Lung (tissue), 12 donors: ENCODE results near the gene CDIPT. TPM values are rescaled to one million over a fixed set of nuclear protein-coding genes. Genes with fewer than 3 reads are reported as not detected.

Source experiments
- ATAC-seq: fragments of 200-7000 bp; cut with Tn5 transposase; one replicate; pipeline ENCODE4 v1.9.1; 2020; ENCODE audit warnings: moderate number of reproducible peaks; ENCODE audit not compliant: insufficient read depth, low FRiP score
- DNase-seq, 3 donors: peaks; one replicate each; pipeline ENCODE4 v3.0.0-alpha.2; 2013 to 2017
- H3K27ac ChIP-seq, 2 donors: one replicate each; pipeline ENCODE4 v1.5.1; 2013; ENCODE audit warnings: mild to moderate bottlenecking in 2 of 2, moderate library complexity in 2 of 2, control low read depth in 1 of 2, inconsistent platforms in 1 of 2, low read depth in 1 of 2, low read length in 1 of 2
- H3K27me3 ChIP-seq, 3 donors: one replicate each; pipeline ENCODE4 v1.5.1; 2013; ENCODE audit warnings: low read length in 2 of 3; ENCODE audit not compliant: control insufficient read depth in 3 of 3, insufficient read depth in 3 of 3
- H3K36me3 ChIP-seq, 4 donors: one replicate each; pipeline ENCODE4 v1.5.1; 2013; ENCODE audit warnings: low read length in 4 of 4, mild to moderate bottlenecking in 1 of 4, moderate library complexity in 1 of 4; ENCODE audit not compliant: control insufficient read depth in 4 of 4, insufficient read depth in 4 of 4
- H3K4me1 ChIP-seq, 5 donors: one replicate each; pipeline ENCODE4 v1.5.1; 2013; ENCODE audit warnings: low read length in 5 of 5, mild to moderate bottlenecking in 2 of 5, moderate library complexity in 1 of 5; ENCODE audit not compliant: control insufficient read depth in 5 of 5, insufficient read depth in 5 of 5
- H3K4me3 ChIP-seq: one replicate; pipeline ENCODE4 v1.5.1; 2013; ENCODE audit warnings: mild to moderate bottlenecking, control low read depth, moderate library complexity
- H3K9ac ChIP-seq, 2 donors: one replicate each; pipeline ENCODE4 v1.5.1; 2013; ENCODE audit warnings: low read length in 2 of 2, control low read depth in 1 of 2; ENCODE audit not compliant: insufficient read depth in 1 of 2
- H3K9me3 ChIP-seq, 4 donors: one replicate each; pipeline ENCODE4 v1.5.1; 2013; ENCODE audit warnings: low read length in 3 of 4, mild to moderate bottlenecking in 1 of 4, moderate library complexity in 1 of 4; ENCODE audit not compliant: control insufficient read depth in 4 of 4, insufficient read depth in 3 of 4
- CTCF ChIP-seq: IDR thresholded peaks from 2 replicates; pipeline ENCODE4 v1.5.1; 2012; ENCODE audit warnings: mild to moderate bottlenecking; ENCODE audit errors: control extremely low read depth, extremely low read depth
- WGBS, 2 donors: extraction: QIAGEN DNeasy Blood & Tissue Kit; methylation state at CpG; one replicate each; pipeline ENCODE4 v1.1.7; 2013; 5-methylcytosine and 5-hydroxymethylcytosine counted together
- polyA plus RNA-seq, 2 donors: library from polyadenylated mRNA; stranded (reverse); fragments of 200-250 nt; gene quantifications; one replicate each; pipeline ENCODE4 v1.2.1, GENCODE V29; 2013
- total RNA-seq, 2 donors: library from RNA; depleted of rRNA in 1 of 2; stranded (reverse); fragments of >200 nt in 1 of 2; gene quantifications; one replicate each; pipeline ENCODE4 v1.2.1, GENCODE V29; 2014 to 2021
- donor health status: control.
- donor health status: control.
- donor health status: Bipolar disorder and iron deficiency.
- donor health status: healthy.
- donor health status: DM: yes; HTN: yes; CAD: no.

The CDIPT gene
- total and polyA plus RNA-seq, 4 donors = 66.9 to 105 (median 73.3) TPM

GRCh38 chr16:29903590-29903989 is 40.6 kb upstream of the CDIPT start:
- H3K4me3 ChIP-seq = no peak overlapping the region
- no peak for DNase-seq
- WGBS, 2 donors = 47 to 49% methylated on average over 4 of the region's 4 CpGs
- H3K4me1 ChIP-seq = peaks cover 0 to 10% (median 4%) of the 10 kb centered on the region in 5 donors
- peaks cover 0 to 13% (median 1%) of the 10 kb centered on the region in 3 donors for H3K27me3 ChIP-seq
- peaks cover 0 to 4% (median 0%) of the 10 kb centered on the region in 4 donors for H3K36me3 ChIP-seq
- ATAC-seq = no peak
- H3K27ac ChIP-seq = no peak overlapping the region
- no peaks in the 10 kb centered on the region for H3K9me3 ChIP-seq
- H3K9ac ChIP-seq = no peak overlapping the region
- TF ChIP-seq CTCF = no peak

- Histone ChIP-seq H3K27me3 (peaks cover 0 to 14% (median 8%) of the 10 kb centered on the region in 3 donors), H3K9ac (no peak overlapping the region), H3K9me3 (peaks cover 0 to 1% (median 0%) of the 10 kb centered on the region in 4 donors), H3K36me3 (peaks cover 0 to 1% (median 0%) of the 10 kb centered on the region in 4 donors), H3K27ac (no peak overlapping the region), H3K4me3 (no peak overlapping the region), H3K4me1 (peaks cover 0 to 12% (median 4%) of the 10 kb centered on the region in 5 donors)
- WGBS, 2 donors = 89 to 94% methylated on average over 19 of the region's 19 CpGs
- ATAC-seq (no peak), DNase-seq (no peak)
- no peak for TF ChIP-seq CTCF
Measured at GRCh38 chr16:29901607-29901945, 38.5 kb upstream of the CDIPT start.

DNA sequence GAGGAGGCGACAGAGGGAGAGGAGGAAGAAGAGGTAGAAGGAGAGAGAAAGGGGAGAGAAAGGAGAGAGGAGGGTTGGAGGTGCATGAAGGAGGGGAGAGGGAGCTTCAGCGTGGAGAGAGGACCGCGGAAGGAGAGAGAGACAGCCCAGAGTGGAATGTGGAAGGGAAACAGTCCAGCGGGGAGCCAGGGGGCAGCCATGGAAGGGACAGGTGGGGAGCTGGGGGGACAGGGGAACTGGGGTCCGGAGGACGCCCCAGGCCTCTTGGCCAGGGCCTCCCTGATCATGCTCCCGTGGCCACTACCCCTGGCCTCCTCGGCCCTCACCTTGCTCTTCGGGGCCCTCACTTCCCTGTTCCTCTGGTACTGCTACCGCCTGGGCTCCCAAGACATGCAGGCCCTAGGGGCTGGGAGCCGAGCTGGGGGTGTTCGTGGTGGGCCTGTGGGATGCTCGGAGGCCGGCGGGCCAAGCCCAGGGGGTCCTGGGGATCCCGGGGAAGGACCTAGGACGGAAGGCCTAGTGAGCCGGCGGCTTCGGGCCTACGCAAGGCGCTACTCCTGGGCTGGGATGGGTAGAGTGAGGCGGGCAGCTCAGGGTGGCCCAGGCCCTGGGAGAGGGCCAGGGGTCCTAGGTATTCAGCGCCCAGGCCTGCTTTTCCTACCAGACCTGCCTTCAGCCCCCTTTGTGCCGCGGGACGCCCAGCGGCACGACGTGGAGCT is 38.0 kb upstream of the CDIPT start:
- TF ChIP-seq CTCF = no peak
- Histone ChIP-seq H3K27me3 (peaks cover 0 to 14% (median 8%) of the 10 kb centered on the region in 3 donors), H3K36me3 (no peaks in the 10 kb centered on the region), H3K27ac (no peak overlapping the region), H3K4me1 (peaks cover 0 to 12% (median 4%) of the 10 kb centered on the region in 5 donors), H3K9ac (no peak overlapping the region), H3K9me3 (peaks cover 0 to 2% (median 0%) of the 10 kb centered on the region in 4 donors), H3K4me3 (no peak overlapping the region)
- 50 to 53% methylated on average over 30 to 31 of the region's 31 CpGs for WGBS, 2 donors
- no peak for DNase-seq
- no peak for ATAC-seq
